Psoas muscle (tissue), 8 donors: Measurements from ENCODE around the gene ANXA6. TPM values are rescaled to one million over a fixed set of nuclear protein-coding genes. Genes with fewer than 3 reads are reported as not detected.

Source experiments
- ATAC-seq, 4 donors: fragments of 200-7000 bp; cut with Tn5 transposase; one replicate each; pipeline ENCODE4 v1.9.1; 2020; ENCODE audit warnings: moderate library complexity in 3 of 4, mild to moderate bottlenecking in 2 of 4
- DNase-seq, 2 donors: peaks; one replicate each; pipeline ENCODE4 v3.0.0-alpha.2; 2020
- H3K27ac ChIP-seq: fragments of 200-600 bp; one replicate; pipeline ENCODE4 v1.8.0; 2022
- H3K27me3 ChIP-seq, 3 donors: fragments of 200-600 bp in 1 of 3; one replicate each; pipeline versions ENCODE4 v1.6.1 to v1.8.0; 2013 to 2022; ENCODE audit warnings: low read length in 2 of 3, mild to moderate bottlenecking in 2 of 3, moderate library complexity in 1 of 3; ENCODE audit not compliant: insufficient read depth in 3 of 3
- H3K36me3 ChIP-seq, 2 donors: fragments of 200-600 bp in 1 of 2; one replicate each; pipeline versions ENCODE4 v1.6.1 to v1.8.0; 2013 to 2022; ENCODE audit warnings: low read depth in 1 of 2, mild to moderate bottlenecking in 1 of 2, moderate library complexity in 1 of 2; ENCODE audit not compliant: insufficient read depth in 1 of 2
- H3K4me1 ChIP-seq: fragments of 200-600 bp; one replicate; pipeline ENCODE4 v1.8.0; 2022
- H3K4me3 ChIP-seq: fragments of 200-600 bp; one replicate; pipeline ENCODE4 v1.8.0; 2022; ENCODE audit warnings: mild to moderate bottlenecking
- H3K9me3 ChIP-seq: fragments of 200-600 bp; one replicate; pipeline ENCODE4 v1.8.0; 2022
- WGBS, 3 donors: extraction: QIAGEN DNeasy Blood & Tissue Kit; methylation state at CpG; one replicate each; pipeline versions ENCODE4 v1.1.6 to v1.1.7; 2013; 5-methylcytosine and 5-hydroxymethylcytosine counted together
- intact Hi-C, 2 donors: fragments of 100-400 bp; cut with DNase I; formaldehyde crosslinking; loops; one replicate each; pipeline versions ENCODE4 v1.11.0 to v1.14.2; 2022
- polyA plus RNA-seq, 3 donors: library from polyadenylated mRNA; stranded (reverse); fragments of 200-250 nt; gene quantifications; one replicate each; pipeline ENCODE4 v1.2.3, GENCODE V29; 2013
- total RNA-seq, 4 donors: library from RNA; stranded (reverse); fragmentation: NEBNext Ultra II Directional in 2 of 4; extraction: Animal tissue kit (Norgen Biotek cat#: 25700) in 2 of 4; gene quantifications; one replicate each; pipeline versions ENCODE4 v1.2.1 to v1.2.4, GENCODE V29; 2021 to 2023
- TF ChIP-seq, protein P1 (sequence below): fragments of 200-600 bp; IDR thresholded peaks from one replicate; pipeline ENCODE4 v1.8.0; 2022; ENCODE audit warnings: antibody characterized with exemption
- donor health status: healthy with polysubstance abuse.
- donor health status: DM: no; HTN: no; CAD: no; lungs with moderate emphysema.
- donor health status: Bipolar disorder and iron deficiency.
- donor health status: healthy.
- donor health status: DM: yes; HTN: yes; CAD: no.
- donor health status: DM: no; HTN: no; CAD: no.
- donor health status: DM: no; HTN: no; CAD: no.
- donor health status: DM: yes; HTN: yes; CAD: no.

ANXA6 gene
- total and polyA plus RNA-seq, 7 donors = 81.4 to 234 (median 133) TPM

DNA sequence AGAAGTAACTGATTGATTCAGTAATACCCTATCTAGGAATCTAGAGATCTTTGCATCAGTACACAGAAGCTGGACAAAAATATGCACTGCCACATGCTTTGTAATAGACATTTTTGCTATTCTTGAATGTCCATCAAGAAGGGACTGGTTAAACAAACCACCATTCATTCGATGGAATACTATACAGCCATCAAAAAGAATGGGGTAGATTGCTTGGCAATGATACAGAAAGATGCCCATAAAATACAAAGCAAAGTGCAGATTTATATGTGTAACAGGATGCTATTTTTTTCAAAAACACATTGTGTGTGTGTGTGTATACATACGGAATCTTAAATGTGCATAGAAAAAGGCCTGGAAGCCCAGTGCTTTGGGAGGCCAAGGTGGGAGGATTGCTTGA lies 84.3 kb downstream of the ANXA6 start:
- Histone ChIP-seq H3K36me3 (peaks cover 0 to 10% of the 10 kb centered on the region in 2 donors), H3K4me3 (no peak overlapping the region), H3K27me3 (no peaks in the 10 kb centered on the region), H3K27ac (peak overlapping the region; percentile 81), H3K4me1 (peaks cover 85% of the 10 kb centered on the region), H3K9me3 (no peaks in the 10 kb centered on the region)
- DNase-seq (no peak), ATAC-seq (no peak)
- WGBS, 3 donors = 96 to 99% (median 99%) methylated on average over 2 of the region's 2 CpGs
- TF ChIP-seq, protein P1, sequence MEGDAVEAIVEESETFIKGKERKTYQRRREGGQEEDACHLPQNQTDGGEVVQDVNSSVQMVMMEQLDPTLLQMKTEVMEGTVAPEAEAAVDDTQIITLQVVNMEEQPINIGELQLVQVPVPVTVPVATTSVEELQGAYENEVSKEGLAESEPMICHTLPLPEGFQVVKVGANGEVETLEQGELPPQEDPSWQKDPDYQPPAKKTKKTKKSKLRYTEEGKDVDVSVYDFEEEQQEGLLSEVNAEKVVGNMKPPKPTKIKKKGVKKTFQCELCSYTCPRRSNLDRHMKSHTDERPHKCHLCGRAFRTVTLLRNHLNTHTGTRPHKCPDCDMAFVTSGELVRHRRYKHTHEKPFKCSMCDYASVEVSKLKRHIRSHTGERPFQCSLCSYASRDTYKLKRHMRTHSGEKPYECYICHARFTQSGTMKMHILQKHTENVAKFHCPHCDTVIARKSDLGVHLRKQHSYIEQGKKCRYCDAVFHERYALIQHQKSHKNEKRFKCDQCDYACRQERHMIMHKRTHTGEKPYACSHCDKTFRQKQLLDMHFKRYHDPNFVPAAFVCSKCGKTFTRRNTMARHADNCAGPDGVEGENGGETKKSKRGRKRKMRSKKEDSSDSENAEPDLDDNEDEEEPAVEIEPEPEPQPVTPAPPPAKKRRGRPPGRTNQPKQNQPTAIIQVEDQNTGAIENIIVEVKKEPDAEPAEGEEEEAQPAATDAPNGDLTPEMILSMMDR = no peak
- intact Hi-C loops = no loop called here

DNA sequence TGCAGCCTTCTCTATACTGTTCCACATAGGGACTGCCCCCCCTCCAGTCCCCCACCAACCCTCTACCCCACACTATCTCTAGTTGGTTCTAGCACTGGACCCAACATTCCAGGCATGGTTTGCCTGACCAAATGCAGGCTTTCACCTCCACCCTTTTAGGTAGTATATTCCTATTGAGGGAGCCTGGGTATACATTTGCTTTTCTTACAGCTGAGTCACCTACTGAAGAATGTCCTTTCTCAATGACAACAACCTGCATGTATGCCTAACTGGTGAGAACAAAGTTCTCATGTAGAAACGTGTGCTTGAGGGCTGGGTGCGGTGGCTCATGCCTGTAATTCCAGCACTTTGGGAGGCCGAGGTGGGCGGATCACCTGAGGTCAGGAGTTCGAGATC lies 85.0 kb downstream of the ANXA6 start:
- DNase-seq = no peak
- H3K36me3 ChIP-seq = peaks cover 0 to 8% of the 10 kb centered on the region in 2 donors
- WGBS, 3 donors = 43 to 80% (median 68%) methylated on average over 5 of the region's 5 CpGs
- H3K27ac ChIP-seq = peak overlapping the region; percentile 81
- peak; percentile 23 to 51 (median 46) for ATAC-seq
- no peak overlapping the region for H3K4me3 ChIP-seq
- H3K4me1 ChIP-seq = peaks cover 85% of the 10 kb centered on the region
- intact Hi-C loops = no loop called here
- TF ChIP-seq, protein P1 = no peak
- H3K27me3 ChIP-seq = no peaks in the 10 kb centered on the region
- no peaks in the 10 kb centered on the region for H3K9me3 ChIP-seq

DNA sequence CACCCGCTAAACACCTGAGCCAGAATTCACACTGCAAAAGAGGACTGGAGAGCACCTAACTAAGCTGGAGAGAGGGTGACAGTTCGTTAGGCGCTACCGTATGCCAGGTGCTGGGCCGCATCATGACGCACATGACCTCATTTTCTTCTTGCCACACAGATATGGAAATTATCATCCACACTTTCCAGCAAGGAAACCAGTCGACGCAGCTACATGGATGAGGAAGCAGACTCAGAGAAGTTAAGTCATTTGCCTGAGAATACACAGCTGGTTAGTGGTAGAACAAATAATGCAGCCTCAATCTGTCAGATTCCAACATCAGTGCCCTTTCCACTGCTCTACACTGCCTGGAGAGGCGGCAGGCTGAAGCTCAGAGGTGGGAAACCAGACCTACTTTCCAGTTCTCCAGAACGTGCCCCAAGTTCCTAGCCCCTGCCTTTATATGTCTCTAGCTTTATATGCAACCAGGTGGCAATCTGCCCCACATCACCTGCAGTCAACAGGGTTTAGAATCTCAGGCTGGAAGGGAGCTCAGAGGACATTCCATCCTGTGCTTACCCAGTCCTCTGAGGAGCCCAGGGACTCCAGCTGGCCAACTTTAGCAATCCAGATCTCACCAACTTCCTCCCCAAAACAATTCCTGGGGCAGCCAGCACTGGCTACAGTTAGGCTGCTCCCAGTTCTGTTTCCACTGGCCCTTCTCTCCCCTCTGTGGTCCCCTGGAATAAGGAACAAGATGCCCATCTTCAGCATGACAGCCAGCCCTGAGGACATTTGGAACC lies 85.5 kb downstream of the ANXA6 start:
- intact Hi-C loops = no loop called here
- Histone ChIP-seq H3K4me1 (peaks cover 85% of the 10 kb centered on the region), H3K9me3 (no peaks in the 10 kb centered on the region), H3K27ac (peak overlapping the region; percentile 81), H3K36me3 (peaks cover 0 to 7% of the 10 kb centered on the region in 2 donors), H3K27me3 (no peaks in the 10 kb centered on the region), H3K4me3 (no peak overlapping the region)
- TF ChIP-seq, protein P1 = no peak
- DNase-seq (no peak), ATAC-seq (peak in 1 of 4 donors; percentile 4)
- WGBS, 3 donors = 69 to 86% (median 70%) methylated on average over 10 of the region's 10 CpGs

DNA sequence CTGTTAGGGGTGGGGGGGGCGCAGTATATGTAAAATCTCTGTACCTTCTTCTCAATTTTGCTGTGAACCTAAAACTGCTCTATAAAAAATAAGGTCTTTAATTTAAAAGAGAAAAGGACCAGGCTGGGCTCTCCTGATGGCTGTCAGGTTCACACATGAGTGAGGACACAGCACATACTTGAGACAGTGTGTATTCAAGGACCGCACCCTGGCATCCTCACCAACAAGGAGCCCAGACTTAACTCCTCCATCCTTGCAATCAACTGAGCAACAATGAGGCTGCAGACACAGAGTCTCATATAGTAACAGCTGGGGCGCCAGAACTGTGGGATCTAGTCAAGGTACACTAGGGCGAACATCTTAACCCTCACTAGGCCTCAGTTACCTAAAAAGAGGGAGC lies 86.6 kb downstream of the ANXA6 start:
- ATAC-seq (no peak), DNase-seq (no peak)
- intact Hi-C loops = no loop called here
- 93 to 97% (median 94%) methylated on average over 4 of the region's 4 CpGs for WGBS, 3 donors
- H3K4me3 ChIP-seq = no peak overlapping the region
- H3K36me3 ChIP-seq = peaks cover 0 to 6% of the 10 kb centered on the region in 2 donors
- no peaks in the 10 kb centered on the region for H3K9me3 ChIP-seq
- H3K27me3 ChIP-seq = no peaks in the 10 kb centered on the region
- peaks cover 85% of the 10 kb centered on the region for H3K4me1 ChIP-seq
- TF ChIP-seq, protein P1 = no peak
- peak overlapping the region; percentile 81 for H3K27ac ChIP-seq

DNA sequence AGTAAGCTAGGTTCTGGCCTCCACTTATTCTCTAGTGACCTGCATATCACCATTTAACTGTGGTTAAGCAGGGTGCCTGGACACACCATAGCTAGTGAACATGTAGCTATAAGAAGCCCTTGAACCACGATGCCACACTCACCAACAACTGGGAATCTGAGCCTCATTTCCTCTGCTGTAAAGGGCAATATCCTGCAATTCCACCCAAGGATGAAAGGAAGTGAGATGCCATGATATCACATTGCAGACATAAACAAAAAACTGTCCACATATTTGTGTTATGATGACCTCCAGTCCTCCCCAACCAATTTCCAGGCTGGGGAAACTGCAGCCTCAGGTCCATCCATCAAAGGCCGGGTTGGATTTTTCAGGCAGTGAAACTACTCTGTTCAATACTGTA lies 87.1 kb downstream of the ANXA6 start:
- intact Hi-C loops = no loop called here
- no peak for ATAC-seq
- WGBS, 3 donors = 43 to 57% (median 50%) methylated on average over 2 of the region's 2 CpGs
- no peaks in the 10 kb centered on the region for H3K9me3 ChIP-seq
- H3K4me1 ChIP-seq = peaks cover 83% of the 10 kb centered on the region
- TF ChIP-seq, protein P1 = no peak
- DNase-seq = no peak
- peaks cover 0 to 6% of the 10 kb centered on the region in 2 donors for H3K36me3 ChIP-seq
- no peaks in the 10 kb centered on the region for H3K27me3 ChIP-seq
- H3K4me3 ChIP-seq = no peak overlapping the region
- H3K27ac ChIP-seq = peak overlapping the region; percentile 81
